NCI-H2081 treated with DMSO at 0.1 percent for 48 hours (cell line): ENCODE data around the gene PPP3CB.

Experiments used
- DNase-seq: peaks from one replicate; lab custom pipeline; 2025; lab: John Stamatoyannopoulos, UW

Gene PPP3CB

DNA sequence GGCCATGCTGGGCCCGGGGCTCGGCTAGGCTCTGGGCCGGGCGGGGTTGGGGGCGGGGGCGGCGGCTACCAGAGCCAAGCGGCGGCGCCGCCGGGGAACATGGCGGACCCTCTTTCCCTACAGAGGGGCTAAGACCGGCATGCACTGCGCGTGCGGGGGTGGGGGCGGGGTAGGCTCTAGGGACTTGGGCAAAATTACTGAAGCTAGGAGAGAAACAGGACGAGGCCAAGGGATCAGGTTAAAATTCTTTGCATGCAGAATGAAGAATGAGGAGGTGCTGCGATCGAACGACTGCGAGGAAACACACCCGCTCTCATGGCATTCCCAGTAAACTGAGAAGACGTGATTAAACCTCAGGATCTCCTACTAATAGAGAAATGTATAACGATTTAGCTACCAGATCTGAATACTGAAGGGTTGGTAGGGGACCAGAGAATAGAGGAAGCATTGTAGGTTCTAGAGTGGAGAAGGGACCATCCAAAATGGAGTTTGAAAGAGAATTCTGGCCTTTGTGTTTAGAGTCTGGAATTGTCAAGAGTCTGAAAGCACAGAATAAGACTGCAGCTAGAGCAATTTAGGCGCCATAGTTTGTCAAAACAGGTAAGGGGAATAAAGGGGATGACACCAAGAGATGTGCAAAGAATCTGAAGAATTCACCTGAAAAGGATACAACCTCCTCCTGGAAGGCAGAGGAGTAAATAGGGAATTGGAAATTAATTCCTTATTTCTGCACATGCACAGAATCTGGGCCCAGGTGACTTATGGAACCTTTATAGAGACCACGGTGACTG is at the start of gene PPP3CB:
TSS of gene PPP3CB (minus strand) at position 141 of the 791 bp plus-strand sequence. CDS start at position 6, 135 bp downstream.
- DNase-seq, result peak; percentile 15

DNA sequence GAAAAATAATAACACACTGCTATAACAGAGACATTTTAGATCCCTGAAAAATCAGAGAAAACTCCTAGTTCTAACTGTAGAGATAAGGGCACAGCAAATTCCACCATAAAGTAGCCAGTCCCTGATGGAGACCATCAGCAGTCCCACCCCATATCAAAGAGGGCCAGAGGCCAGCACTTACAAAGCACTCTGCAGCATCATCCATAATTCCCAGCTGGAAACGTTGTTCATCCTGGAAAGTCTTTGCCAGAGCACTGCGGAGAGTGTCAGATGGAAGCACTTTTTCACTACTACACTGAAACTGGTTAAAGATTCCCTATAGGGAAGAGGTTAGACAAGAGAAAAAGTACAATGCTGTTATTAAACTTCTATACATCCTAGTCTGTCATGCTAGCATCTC is 49.5 kb upstream of the PPP3CB start:
- DNase-seq, result no peak

DNA sequence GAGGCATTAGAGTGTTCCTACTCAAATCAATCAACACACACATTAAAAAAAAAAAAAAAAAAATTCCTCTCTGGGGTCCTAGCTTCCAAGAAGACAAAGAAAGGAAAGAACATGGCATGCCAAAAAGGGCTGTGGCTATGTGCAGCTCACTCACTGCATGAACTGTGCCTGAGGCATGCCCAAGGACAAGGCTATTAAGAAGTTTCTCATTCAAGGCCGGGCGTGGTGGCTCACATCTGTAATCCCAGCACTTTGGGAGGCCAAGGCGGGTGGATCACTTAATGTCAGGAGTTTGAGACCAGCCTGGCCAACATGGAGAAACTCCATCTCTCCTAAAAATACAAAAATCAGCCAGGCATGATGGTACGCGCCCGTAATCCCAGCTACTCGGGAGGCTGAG is 41.9 kb upstream of the PPP3CB start:
- DNase-seq, result no peak

DNA sequence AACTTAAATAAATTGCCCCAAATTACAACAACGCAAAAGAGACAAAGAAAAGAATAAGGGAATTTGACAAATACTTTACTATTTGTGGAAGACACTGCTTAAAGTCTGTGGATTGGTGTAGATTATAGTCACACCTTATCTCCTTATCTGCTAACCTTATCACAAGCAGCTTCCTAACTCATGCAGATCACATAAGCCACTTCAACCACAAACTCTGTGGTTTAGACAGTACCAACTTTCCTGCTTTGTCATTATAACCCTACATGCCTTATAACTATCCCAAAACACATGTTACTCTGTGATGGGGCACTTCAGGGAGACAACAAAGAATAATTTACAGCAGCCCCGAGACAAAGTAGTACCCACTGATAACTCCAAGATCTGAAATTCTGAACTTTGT is 41.5 kb upstream of the PPP3CB start:
- DNase-seq, result no peak

DNA sequence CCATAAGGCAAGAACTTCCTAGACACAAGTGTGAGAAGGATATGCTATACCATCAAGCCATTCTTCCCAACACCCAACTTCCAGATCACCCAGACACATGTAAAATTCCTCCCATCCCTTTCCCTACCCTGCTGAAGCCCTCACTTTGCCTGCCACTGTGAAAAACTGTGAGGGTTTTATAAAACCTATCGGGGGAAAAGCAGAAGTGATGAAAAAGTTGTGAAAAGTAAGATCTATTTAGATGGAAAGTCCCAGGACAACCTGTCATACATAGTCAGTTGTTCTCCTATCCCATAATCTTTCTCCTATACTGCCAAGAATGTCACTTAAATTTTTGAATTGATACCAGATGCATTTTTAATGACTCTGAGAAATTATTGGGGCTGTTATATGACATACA is 39.0 kb upstream of the PPP3CB start:
- no peak for DNase-seq

DNA sequence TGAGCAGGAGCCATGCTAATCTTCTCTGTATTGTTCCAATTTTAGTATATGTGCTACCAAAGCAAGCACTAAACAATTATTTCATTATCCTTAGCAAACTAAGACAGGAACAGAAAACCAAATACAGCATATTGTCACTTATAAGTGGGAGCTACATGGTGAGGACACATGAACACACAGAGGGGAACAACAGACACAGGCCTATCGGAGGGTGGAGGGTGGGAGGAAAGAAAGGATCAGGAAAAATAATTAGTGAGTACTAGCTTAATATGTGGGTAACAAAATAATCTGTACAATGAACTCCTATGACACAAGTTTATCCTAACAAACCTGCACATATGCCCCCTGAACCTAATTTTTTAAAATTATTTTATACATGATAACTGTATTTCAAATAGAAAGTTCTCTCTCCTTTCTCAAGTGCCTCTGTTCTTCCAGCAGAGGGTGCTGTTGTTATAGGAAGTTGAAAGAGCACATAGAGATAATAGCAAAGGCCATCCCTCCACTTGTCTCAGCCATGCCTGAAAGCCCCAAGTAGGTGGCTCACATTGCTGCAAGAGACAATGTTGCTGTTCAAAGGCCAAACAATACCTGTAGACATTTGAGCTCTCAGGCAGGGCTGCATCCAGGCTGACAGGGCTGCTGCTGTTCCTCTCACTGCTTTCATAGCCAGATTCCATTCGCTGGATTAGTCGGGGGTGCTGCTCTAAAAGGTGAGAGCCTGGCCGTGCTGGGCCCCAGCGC is 33.4 kb upstream of the PPP3CB start:
- DNase-seq, result peak; percentile 2

DNA sequence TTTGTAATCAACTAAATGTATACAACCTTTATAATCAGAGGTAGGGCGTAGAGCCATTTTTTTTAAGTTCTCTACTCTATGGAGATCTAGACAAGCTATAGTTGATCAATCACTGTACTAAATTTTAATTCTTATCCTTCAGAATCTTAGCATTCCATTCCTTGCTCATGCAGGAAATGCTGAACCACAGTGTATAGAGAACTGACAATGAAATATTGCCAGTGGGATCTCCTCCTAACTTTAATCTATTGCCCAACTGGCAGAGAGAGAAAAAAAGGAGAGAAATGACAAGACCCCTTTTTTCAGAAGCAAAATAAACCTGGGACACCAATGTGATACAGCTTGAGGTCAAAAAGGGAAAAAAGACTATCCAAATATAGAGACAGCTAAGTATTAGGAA is 26.4 kb upstream of the PPP3CB start:
- DNase-seq, result no peak

DNA sequence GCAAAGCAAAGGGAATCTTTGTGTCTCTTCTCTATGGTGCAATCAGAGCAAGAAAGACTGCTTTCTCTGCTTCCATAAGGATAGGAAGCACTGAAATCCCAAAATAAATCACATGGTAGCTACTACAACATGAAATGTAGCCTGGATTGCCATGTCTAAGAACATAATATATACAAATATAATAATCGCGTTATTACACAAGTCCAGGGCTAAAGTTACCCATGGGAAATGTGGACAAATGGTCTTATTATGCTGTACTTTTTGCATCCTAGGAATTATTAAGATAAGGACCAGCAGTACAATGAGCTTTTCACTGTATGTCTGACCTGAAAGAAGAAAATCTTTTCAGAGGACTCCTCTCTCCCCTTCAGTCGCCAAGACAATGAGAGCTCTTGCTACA is 23.5 kb upstream of the PPP3CB start:
- DNase-seq, result no peak

DNA sequence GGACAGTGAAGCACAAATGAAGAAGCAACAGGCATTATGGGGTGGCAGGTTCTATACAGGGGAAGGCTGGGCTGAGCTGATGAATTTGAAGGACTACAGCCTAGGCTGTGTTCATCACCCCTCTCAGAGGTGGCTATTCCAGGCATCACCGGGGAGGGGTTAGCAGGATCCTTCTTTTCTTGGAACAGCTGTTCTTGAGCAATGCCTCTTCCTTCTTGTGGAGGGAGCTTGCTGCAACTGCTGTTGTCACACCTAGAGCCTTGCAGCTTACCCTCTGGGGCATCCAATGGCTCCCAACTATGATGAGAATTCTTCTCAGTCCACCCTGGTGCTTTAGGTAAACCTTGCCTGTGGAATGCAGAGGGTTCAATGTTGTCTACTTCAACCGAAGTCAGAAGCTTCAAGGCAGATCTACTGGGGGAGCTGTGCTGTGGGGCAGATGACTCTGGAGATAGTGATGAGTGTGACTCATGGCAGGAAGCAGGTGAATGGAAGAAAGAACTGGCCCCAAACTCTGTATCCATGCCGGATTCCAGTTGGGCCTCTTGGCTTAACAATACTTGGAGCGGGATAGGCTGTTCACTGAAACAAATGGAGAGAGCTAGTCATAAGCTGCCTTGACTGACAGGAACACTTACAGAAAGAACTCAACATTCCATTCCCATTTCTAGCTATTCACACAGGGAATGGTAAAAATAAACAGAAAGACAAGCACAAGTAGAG is 21.5 kb upstream of the PPP3CB start:
- no peak for DNase-seq

DNA sequence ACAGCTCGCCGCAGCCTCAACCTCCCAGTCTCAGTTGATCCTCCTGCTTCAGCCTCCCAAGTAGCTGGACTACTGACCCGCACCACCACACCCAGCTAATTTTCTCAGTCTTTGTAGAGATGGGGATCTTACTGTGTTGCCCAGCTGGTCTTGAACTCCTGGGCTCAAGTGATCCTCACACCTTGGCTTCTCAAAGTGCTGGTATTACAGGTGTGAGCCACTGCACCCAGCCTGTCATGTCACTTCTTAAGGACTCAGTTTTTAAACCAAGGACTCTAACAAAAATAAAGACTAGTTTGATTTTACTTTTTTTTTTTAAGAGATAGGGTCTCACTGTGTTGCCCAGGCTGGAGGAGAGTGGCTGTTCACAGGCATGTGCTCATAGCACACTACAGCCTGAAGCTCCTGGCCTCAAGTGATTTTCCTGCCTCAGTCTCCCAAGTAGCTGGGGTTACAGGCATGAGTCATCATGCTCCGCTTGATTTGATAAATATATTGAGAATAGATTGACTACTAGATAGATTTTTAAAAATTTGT is 16.5 kb upstream of the PPP3CB start:
- DNase-seq, result no peak

DNA sequence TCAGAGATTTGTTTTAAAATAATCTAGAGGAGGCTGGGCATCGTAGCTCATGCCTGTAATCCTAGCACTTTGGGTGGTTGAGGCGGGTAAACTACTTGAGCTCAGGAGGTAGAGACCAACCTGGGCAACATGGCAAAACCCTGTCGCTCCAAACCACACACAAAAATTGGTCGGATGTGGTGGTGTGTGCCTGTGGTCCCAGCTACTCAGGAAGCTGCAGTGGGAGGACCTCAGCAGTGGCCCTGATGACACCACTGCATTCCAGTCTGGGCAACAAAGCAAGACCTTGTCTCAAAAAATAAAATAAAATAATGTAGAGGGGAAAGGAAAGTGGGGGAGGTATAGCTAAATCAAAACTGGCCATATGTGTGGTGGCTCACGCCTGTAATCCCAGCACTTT is 13.9 kb upstream of the PPP3CB start:
- DNase-seq, result no peak

DNA sequence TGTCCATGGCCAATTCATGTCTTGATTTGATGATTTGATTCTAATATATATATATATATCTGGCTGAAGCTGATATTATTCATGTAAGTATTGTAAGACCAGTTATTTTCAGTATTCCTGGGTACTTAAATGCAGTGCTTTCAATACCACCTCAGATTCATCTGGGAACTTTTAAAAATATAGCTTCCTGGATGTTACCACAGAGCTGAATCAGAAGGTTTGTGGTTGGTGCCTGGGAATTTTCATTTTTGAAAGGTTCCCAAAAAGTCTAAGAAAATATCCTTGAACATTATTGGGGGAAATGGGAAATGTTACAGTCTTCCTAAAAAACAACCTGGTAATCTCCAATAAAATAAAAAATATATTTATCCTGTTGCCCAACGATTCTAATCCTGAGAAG is 10.7 kb upstream of the PPP3CB start:
- no peak for DNase-seq

DNA sequence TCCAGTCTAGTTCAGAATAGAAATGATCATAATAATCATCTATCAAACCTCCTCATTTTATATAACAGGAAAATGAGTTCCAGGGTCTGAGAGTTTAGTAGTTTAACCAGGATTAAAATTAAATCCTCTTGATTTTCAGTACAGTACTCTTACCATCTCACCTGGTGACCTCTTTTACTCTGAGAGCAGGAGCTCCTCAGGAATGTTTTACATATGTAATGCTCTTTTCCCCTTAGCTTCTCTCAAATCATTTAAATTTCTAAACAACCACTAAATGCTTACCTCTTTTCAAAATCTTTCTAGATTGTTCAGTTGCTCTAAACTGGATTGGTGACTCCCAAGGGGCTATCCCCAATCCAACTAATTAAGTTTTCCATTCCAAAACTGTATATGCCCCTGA is 10.2 kb upstream of the PPP3CB start:
- DNase-seq, result no peak

DNA sequence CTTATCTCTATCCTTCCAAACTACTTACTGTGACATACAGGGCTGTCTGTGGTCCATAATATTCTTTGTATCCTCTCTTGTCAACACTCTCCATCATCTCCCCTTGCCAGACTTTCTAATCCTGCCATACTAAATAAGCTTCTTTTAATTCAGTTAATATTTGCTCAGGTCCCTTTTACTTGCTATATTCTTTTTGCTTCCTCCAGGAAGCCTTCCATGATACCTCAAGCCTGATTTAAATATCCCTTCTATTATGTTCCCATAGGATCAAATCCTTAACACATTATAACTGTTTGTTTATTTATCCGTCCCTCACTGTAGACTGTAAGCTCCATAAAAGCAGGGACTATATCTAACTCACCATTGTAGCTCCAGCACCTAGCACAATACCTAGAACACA is 7.2 kb upstream of the PPP3CB start:
- DNase-seq, result no peak

DNA sequence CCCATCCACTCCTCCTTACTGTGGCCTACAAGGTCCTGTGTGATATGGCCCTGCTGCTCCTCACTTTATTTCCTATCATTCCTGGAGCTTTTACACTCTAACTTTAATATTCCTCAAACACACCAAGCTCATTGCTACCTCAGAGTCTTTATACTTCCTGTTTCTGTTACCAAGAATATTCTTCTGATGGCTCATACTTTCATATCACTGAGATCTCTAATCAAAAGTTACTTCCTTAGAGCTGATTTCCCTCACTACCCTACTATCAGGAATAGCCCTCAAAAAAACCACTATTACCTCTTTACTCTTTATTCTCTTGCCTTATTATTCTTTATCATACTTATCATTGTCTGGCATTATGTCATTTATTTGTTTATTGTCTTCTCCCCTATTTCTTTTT is 5.8 kb upstream of the PPP3CB start:
- DNase-seq, result no peak

DNA sequence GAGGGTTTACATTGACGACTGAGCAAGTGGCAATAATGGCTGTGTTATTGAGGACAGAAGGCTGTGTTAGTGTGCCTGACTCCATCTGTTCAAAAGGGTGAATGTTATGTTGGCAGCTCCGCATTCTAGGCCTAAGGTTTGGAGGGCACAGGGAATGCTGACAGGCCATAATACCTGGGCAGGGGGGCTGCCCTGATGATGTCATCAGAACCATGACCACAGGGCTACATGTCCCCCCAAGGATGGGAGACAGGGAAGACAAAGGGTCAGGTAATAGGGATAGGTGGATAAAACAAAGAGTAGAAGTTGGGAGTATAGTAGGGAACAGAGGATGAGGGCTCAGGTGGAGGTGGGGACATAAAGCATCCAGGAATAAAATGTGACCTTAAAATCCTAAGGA is 1.8 kb upstream of the PPP3CB start:
- DNase-seq, result no peak

DNA sequence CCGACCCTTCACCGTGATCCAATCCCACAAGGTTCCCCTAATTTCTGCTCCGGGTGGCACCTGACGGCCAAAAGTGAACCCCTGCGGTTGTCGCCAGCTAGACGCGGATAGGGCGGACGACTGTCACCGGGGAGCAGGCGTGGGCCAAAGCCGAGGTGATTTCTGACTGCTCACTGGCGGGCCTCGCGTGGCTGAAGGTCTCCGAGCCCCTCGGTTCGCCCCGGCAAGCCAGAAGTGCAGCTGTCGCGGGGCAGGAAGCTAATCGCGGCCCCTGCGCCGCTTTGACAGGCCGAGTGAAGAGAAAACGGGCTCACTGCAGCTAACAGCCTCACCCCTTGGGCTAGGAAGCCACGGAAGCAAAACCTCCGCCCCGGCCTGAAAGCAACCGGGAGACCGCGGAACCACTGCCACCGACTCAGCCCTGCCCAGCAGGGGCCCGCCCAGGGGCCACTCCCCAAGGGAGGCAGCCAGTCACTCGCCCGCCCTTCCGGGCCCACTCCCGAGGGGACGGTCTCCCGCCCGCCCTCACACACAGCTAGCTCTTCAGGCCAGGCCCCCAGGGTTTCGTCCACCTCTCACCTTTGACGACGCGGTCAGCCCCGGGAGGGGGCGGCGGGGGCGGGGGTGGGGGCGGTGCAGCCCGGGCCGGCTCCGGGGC is 469 bp downstream of the PPP3CB start:
- DNase-seq, result no peak

DNA sequence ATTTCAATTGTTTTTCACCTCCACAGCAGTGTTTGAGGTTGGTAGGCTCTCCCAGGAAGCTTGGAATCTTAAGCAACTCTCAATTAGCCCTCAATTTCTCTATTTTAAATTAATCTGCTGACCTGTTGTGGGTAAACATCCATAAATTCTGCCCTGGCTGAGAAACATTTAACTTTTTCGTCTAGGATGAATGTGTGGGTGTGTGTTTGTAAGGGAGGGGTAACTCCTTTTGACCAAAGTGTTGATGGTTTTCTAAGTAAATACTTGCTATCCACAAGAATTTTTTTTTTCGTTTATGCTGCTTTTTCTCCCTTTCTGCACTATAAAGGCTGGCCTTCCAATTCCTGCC is 973 bp downstream of the PPP3CB start:
- DNase-seq, result no peak

DNA sequence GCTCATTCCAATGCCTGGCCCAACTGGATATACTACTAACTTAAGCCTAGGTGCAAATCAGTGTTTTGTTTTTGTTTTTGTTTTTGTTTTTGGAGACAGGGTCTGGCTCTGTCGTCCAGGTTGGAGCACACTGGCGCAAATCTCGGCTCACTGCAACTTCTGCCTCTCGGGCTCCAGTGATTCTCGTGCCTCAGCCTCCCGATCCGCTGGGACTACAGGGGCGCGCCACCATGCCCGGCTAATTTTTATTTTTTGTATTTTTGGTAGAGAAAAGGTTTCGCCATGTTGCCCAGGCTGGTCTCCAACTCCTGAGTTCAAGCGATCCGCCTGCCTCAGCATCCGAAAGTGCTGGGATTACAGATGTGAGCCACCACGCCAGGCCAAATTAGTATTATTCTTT is 1.6 kb downstream of the PPP3CB start:
- DNase-seq, result no peak

DNA sequence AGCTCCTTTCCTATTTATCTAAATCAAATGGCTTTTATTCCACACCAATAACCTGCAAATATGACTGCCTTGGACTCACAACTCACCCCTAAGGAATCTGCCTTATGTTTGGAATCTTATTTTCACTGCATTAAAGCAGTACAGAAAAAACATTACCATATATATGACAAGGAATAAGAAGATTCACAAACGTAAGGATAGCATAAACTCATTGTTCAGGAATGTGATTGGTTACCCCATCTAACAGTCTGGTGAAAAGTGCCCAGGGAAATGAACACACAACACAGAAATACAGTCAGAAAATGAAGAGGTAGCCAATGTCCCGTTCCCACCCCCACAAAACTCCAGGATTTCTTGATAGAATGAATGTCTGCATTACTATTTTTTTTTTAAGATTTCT is 2.0 kb downstream of the PPP3CB start:
- DNase-seq, result no peak

DNA sequence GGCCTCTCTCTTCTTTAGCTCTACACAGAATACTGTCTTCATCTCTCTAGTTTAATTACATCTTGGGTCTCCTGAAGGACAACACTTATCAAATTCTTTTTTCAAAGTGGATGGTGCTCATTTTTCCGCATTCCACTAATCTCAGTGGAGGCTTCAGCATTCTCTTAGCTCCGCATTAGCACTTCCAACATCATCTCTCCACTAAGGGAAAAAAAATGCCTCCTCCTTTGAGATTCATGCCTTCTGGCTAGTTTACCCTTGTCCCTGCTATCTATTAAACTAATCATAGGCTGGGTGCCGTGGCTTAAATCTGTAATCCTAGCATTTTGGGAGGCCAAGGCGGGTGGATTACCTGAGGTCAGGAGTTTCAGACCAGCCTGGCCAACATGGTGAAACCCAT is 9.2 kb downstream of the PPP3CB start:
- no peak for DNase-seq

DNA sequence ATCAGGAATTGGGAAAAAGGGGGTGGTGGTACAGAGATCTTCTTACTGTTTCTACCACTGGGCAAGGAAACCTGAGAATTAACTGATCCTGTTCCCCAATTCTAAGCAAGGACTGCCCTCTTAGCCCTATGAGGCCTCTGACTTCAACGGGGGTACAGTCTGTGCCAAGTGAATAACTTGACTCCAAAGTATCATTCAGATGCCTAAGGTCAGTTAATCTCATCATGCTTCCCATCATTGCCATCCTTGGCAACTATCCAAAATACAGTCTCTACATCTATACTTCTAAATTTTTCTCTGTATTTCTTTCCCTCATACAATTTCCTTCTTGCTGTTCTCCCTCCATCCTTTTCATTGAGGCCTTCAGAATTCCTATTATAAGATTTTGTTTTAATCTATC is 10.5 kb downstream of the PPP3CB start:
- no peak for DNase-seq
